Muscle layer of duodenum (tissue), 2 donors: ENCODE results near the gene SLC25A44.

Experiments used
- H3K27ac ChIP-seq: one replicate; pipeline ENCODE4 v1.7.0; 2013; ENCODE audit warnings: mild to moderate bottlenecking, low read length
- H3K27me3 ChIP-seq: one replicate; pipeline ENCODE4 v1.7.0; 2013; ENCODE audit warnings: low read depth, mild to moderate bottlenecking, control low read depth, low read length
- H3K36me3 ChIP-seq, 2 donors: one replicate each; pipeline ENCODE4 v1.7.0; 2013; ENCODE audit warnings: low read length in 2 of 2, control low read depth in 1 of 2, mild to moderate bottlenecking in 1 of 2; ENCODE audit not compliant: insufficient read depth in 2 of 2, control insufficient read depth in 1 of 2
- H3K4me1 ChIP-seq, 2 donors: one replicate each; pipeline ENCODE4 v1.7.0; 2013; ENCODE audit warnings: low read length in 2 of 2, mild to moderate bottlenecking in 2 of 2, control low read depth in 1 of 2, moderate library complexity in 1 of 2; ENCODE audit not compliant: insufficient read depth in 2 of 2, control insufficient read depth in 1 of 2
- H3K4me3 ChIP-seq, 2 donors: one replicate each; pipeline ENCODE4 v1.7.0; 2013; ENCODE audit warnings: low read length in 2 of 2, low read depth in 1 of 2, mild to moderate bottlenecking in 1 of 2
- H3K9me3 ChIP-seq, 2 donors: one replicate each; pipeline ENCODE4 v1.7.0; 2013; ENCODE audit warnings: low read length in 2 of 2, control low read depth in 1 of 2, mild to moderate bottlenecking in 1 of 2; ENCODE audit not compliant: control insufficient read depth in 1 of 2
- donor health status: healthy.

Gene SLC25A44

GRCh38 chr1:156258859-156259258 is 65.0 kb downstream of the SLC25A44 start:
- Histone ChIP-seq H3K27me3 (no peaks in the 10 kb centered on the region), H3K36me3 (peaks cover 74 to 87% of the 10 kb centered on the region in 2 donors), H3K4me3 (no peak overlapping the region), H3K27ac (no peak overlapping the region), H3K4me1 (no peaks in the 10 kb centered on the region), H3K9me3 (no peaks in the 10 kb centered on the region)

- Histone ChIP-seq H3K9me3 (no peaks in the 10 kb centered on the region), H3K27me3 (no peaks in the 10 kb centered on the region), H3K36me3 (peaks cover 74 to 86% of the 10 kb centered on the region in 2 donors), H3K27ac (no peak overlapping the region), H3K4me3 (no peak overlapping the region), H3K4me1 (no peaks in the 10 kb centered on the region)
Measured at GRCh38 chr1:156259805-156260204, 65.9 kb downstream of the SLC25A44 start.

- Histone ChIP-seq H3K4me1 (no peaks in the 10 kb centered on the region), H3K27ac (no peak overlapping the region), H3K36me3 (peaks cover 80 to 91% of the 10 kb centered on the region in 2 donors), H3K4me3 (no peak overlapping the region), H3K9me3 (no peaks in the 10 kb centered on the region), H3K27me3 (no peaks in the 10 kb centered on the region)
Measured at GRCh38 chr1:156260896-156261295, 67.0 kb downstream of the SLC25A44 start.
